ENCODE data around the gene TTC7B. TPM values are rescaled to one million over a fixed set of nuclear protein-coding genes. Genes with fewer than 3 reads are reported as not detected.
A peak's percentile ranks its signal among the peaks of the same experiment; 100 is the strongest.

TTC7B gene
- total and polyA plus RNA-seq, 12 donors, result 10.0 to 58.4 (median 24.7) TPM

DNA sequence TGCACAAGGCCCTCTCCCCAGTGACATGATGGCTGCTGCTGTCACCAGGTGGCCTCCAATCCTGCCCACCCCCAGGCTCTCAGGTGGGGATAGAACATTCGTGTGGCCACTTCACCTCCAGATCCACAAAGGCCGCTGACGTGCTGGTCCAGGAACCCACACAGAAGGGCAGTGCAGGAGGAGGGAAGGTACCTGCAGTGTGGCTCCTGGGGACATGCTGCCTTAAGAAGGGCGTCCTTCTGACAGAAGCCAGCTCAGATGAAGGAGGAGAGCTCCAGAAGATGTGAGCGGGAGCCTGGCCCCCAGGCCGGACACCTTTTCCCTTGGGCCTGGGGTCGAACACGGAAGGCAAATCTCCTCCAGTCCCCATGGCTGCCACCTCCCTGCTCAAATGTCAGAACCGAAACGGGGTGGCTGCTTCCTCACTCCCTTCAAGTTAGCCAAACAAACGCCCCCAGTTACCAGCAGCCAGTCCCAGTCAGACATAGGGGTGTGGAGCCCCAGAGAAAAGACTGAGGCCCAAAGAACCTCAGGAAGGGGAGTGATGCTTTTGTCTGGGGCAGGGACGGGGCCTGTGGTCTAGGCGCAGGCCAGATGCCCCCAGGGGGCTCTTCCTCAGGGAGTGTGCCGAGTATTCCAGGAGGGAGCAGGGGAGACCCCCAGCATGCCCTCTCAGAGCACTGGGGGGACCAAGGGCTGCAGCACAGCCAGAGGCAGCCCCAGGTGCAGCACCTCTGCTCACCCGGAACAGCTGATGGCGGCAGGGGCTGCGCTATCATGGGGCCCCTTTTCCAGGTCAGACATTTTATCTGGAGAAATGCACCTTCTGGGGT, 263.5 kb downstream of the TTC7B start:
- TF ChIP-seq, protein P1, sequence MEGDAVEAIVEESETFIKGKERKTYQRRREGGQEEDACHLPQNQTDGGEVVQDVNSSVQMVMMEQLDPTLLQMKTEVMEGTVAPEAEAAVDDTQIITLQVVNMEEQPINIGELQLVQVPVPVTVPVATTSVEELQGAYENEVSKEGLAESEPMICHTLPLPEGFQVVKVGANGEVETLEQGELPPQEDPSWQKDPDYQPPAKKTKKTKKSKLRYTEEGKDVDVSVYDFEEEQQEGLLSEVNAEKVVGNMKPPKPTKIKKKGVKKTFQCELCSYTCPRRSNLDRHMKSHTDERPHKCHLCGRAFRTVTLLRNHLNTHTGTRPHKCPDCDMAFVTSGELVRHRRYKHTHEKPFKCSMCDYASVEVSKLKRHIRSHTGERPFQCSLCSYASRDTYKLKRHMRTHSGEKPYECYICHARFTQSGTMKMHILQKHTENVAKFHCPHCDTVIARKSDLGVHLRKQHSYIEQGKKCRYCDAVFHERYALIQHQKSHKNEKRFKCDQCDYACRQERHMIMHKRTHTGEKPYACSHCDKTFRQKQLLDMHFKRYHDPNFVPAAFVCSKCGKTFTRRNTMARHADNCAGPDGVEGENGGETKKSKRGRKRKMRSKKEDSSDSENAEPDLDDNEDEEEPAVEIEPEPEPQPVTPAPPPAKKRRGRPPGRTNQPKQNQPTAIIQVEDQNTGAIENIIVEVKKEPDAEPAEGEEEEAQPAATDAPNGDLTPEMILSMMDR (IDR thresholded peaks at IDR 0.05), result no peak
- no peak for TF ChIP-seq POLR2A (IDR thresholded peaks at IDR 0.05)
- no peak overlapping the region for H3K4me3 ChIP-seq
- H3K9me3 ChIP-seq (replicated peaks in 1 of 3), result no peaks in the 10 kb centered on the region
- intact Hi-C loops (cut with DNase I), result no loop called here
- peaks cover 12 to 14% of the 10 kb centered on the region in 2 donors for H3K4me1 ChIP-seq (replicated peaks in 1 of 2)
- no peak for DNase-seq
- WGBS, 4 donors, result 92 to 97% (median 95%) methylated on average over 5 to 17 of the region's 17 CpGs
- H3K36me3 ChIP-seq (replicated peaks in 1 of 2), result no peaks in the 10 kb centered on the region
- no peak overlapping the region for H3K27ac ChIP-seq
- no peaks in the 10 kb centered on the region for H3K27me3 ChIP-seq

DNA sequence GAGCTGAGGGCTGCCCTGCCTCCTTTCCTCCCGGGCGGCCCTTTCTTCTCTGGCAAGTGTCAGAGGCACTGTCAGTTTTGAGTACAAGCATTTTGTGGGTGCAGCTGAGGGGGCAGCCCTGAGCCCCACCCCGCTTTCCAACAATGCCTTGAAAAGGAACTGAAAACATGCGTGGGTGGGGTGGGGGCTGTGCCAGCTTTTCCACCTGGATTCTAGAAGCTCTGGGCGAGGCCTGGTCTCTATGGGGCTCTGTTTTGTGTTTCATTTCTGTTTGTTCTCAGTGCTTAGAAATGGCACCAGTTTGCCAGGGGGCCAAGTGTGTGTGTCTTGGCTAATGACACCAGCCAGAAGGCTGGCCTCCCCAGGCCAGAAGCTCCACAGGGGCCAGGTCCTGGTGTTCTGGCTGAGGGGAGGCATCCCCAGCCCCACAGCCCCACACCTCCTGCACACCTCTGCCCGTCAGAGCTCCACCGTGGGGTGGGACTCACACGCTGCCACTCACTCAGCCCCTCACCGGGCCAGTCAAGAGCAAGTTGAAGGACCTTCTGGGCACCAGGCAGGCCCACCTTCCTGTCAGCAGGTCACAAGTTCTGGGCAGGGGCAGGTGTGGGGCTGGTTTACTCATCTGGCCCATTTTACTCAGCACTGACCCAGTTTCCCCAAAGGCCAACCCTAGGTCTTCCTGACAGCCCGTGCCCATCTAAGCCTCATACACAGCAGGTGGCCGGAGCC, 264.3 kb downstream of the TTC7B start:
- H3K4me3 ChIP-seq, result no peak overlapping the region
- no peaks in the 10 kb centered on the region for H3K9me3 ChIP-seq (replicated peaks in 1 of 3)
- H3K27ac ChIP-seq, result peak overlapping the region in 1 of 5 donors; percentile 44
- H3K36me3 ChIP-seq (replicated peaks in 1 of 2), result no peaks in the 10 kb centered on the region
- intact Hi-C loops (cut with DNase I), result no loop called here
- 89 to 98% (median 91%) methylated on average over 10 to 11 of the region's 11 CpGs for WGBS, 4 donors
- H3K27me3 ChIP-seq, result no peaks in the 10 kb centered on the region
- TF ChIP-seq, protein P1 (IDR thresholded peaks at IDR 0.05), result no peak
- TF ChIP-seq POLR2A (IDR thresholded peaks at IDR 0.05), result no peak
- no peak for DNase-seq
- H3K4me1 ChIP-seq (replicated peaks in 1 of 2), result peaks cover 12 to 14% of the 10 kb centered on the region in 2 donors

DNA sequence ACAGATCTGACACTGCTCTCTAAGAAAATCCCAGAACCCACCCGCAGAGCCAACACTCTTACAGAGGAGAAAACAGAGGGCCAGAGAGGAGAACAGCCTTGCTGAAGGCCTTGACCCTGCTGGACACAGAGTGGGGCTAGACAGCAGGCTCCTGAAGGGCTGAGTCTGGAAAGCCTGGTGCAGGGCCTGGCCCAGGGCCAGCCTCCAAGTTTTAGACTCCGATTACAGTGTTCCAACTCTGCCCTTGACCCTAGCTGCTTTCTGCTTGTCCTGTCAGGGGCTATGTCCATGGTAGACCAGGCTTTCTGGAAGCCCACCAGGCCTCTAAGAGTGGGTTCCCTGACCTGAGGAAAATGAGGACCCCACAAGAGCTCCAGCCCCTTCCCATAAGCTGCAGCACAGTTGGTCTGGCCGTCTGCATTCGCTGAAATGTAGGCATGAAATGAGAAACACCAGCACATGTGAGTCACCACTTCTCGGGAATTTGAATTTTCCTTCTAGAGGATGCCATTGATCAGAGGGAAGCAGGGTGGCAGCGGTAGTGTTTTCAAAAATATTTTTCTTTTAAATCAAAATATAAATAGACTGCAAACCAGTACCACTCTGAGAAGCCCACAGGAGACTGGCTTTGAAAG, 265.0 kb downstream of the TTC7B start:
- Histone ChIP-seq H3K4me3 (no peak overlapping the region), H3K27ac (peak overlapping the region in 1 of 5 donors; percentile 44), H3K9me3 (replicated peaks in 1 of 3) (no peaks in the 10 kb centered on the region), H3K4me1 (replicated peaks in 1 of 2) (peaks cover 14 to 21% of the 10 kb centered on the region in 2 donors), H3K36me3 (replicated peaks in 1 of 2) (no peaks in the 10 kb centered on the region), H3K27me3 (no peaks in the 10 kb centered on the region)
- DNase-seq, result peak in 3 of 7 donors; percentile 41 to 73 (median 43)
- no peak for TF ChIP-seq POLR2A (IDR thresholded peaks at IDR 0.05)
- TF ChIP-seq, protein P1 (IDR thresholded peaks at IDR 0.05), result no peak
- intact Hi-C loops (cut with DNase I), result no loop called here
- WGBS, 4 donors, result 58 to 88% (median 76%) methylated on average over 5 to 6 of the region's 6 CpGs

Data from adrenal gland (tissue), 12 donors.